IMR-90 (cell line): ENCODE results near the gene POLRMT. TPM values are rescaled to one million over a fixed set of nuclear protein-coding genes. Genes with fewer than 3 reads are reported as not detected.

Experiments used
- ATAC-seq: fragments of 200-7000 bp; cut with Tn5 transposase; 2 replicates; pipeline ENCODE4 v1.9.1; 2020; ENCODE audit warnings: low read depth, mild to moderate bottlenecking, moderate library complexity
- BruUV-seq: library from RNA; stranded (reverse); fragments of 400-500 nt; replicated peaks from 2 replicates; lab custom pipeline; 2021; lab: Mats Ljungman, UMichigan
- CTCF ChIA-PET: fragments of 300-600 bp; formaldehyde crosslinking; extraction: SDS; loops from one replicate; lab custom pipeline; 2021; ENCODE audit warnings: antibody characterized with exemption; lab: Yijun Ruan, JAX
- POLR2A ChIA-PET: fragments of 300-600 bp; sonication (Branson Sonifier 250); formaldehyde crosslinking; loops from one replicate; lab custom pipeline; 2022; ENCODE audit warnings: antibody characterized with exemption; ENCODE audit not compliant: unreplicated experiment; lab: Charles Lee
- DNase-seq: peaks from one replicate; pipeline ENCODE4 v3.0.0; 2013
- H2AFZ ChIP-seq: replicated peaks from 2 replicates; pipeline ENCODE3; 2013; ENCODE audit warnings: low read length, mild to moderate bottlenecking; ENCODE audit not compliant: poor library complexity
- H2AK5ac ChIP-seq: 2 replicates; pipeline ENCODE4 v1.6.1; 2013; ENCODE audit warnings: low read depth, low read length, inconsistent platforms
- H2AK9ac ChIP-seq: replicated peaks from 2 replicates; pipeline ENCODE3; 2013; ENCODE audit warnings: mild to moderate bottlenecking, low read depth, low read length, moderate library complexity; ENCODE audit not compliant: poor library complexity
- H2BK120ac ChIP-seq: 2 replicates; pipeline ENCODE4 v1.6.1; 2013; ENCODE audit warnings: low read depth, low read length, inconsistent platforms
- H2BK15ac ChIP-seq: 3 replicates; pipeline ENCODE4 v1.6.1; 2013; ENCODE audit warnings: low read depth, low read length, inconsistent platforms
- H2BK20ac ChIP-seq: 2 replicates; pipeline ENCODE4 v1.6.1; 2013; ENCODE audit warnings: low read depth, mild to moderate bottlenecking, inconsistent platforms, low read length, moderate library complexity
- H2BK5ac ChIP-seq: 2 replicates; pipeline ENCODE4 v1.6.1; 2013; ENCODE audit warnings: mild to moderate bottlenecking, low read depth, low read length, inconsistent platforms; ENCODE audit not compliant: poor library complexity, severe bottlenecking
- H3K14ac ChIP-seq: replicated peaks from 2 replicates; pipeline ENCODE4 v1.6.1; 2013; ENCODE audit warnings: low read depth, low read length, inconsistent platforms
- H3K18ac ChIP-seq: 2 replicates; pipeline ENCODE4 v1.6.1; 2013; ENCODE audit warnings: low read depth, low read length, control low read depth
- H3K23ac ChIP-seq: 2 replicates; pipeline ENCODE4 v1.6.1; 2013; ENCODE audit warnings: low read depth, low read length, inconsistent platforms
- H3K27ac ChIP-seq: 2 replicates; pipeline ENCODE4 v1.5.1; 2013; ENCODE audit warnings: mild to moderate bottlenecking, control low read depth, low read length; ENCODE audit not compliant: insufficient read depth
- H3K27me3 ChIP-seq: 2 replicates; pipeline ENCODE4 v1.6.1; 2013; ENCODE audit warnings: low read length; ENCODE audit not compliant: control insufficient read depth, insufficient read depth
- H3K36me3 ChIP-seq: 2 replicates; pipeline ENCODE4 v1.6.1; 2013; ENCODE audit warnings: low read length, mixed read lengths; ENCODE audit not compliant: control insufficient read depth, insufficient read depth
- H3K4ac ChIP-seq: 2 replicates; pipeline ENCODE4 v1.6.1; 2013; ENCODE audit warnings: low read depth, low read length, inconsistent platforms
- H3K4me1 ChIP-seq: 2 replicates; pipeline ENCODE4 v1.6.1; 2013; ENCODE audit warnings: low read length, mixed read lengths; ENCODE audit not compliant: control insufficient read depth, insufficient read depth
- H3K4me2 ChIP-seq: 2 replicates; pipeline ENCODE4 v1.6.1; 2013; ENCODE audit warnings: low read depth, mild to moderate bottlenecking, control low read depth, low read length, moderate library complexity
- H3K4me3 ChIP-seq: 2 replicates; pipeline ENCODE4 v1.5.1; 2013; ENCODE audit warnings: low read depth, mild to moderate bottlenecking, control low read depth, low read length, moderate library complexity; ENCODE audit not compliant: insufficient read depth
- H3K56ac ChIP-seq: 2 replicates; pipeline ENCODE4 v1.6.1; 2013; ENCODE audit warnings: low read length, inconsistent platforms; ENCODE audit not compliant: insufficient read depth; ENCODE audit errors: extremely low read depth
- H3K79me1 ChIP-seq, 2 experiments: 2 replicates each; pipeline ENCODE4 v1.6.1; 2013; ENCODE audit warnings: low read length in 2 of 2, inconsistent platforms in 1 of 2, low read depth in 1 of 2
- H3K9ac ChIP-seq: 2 replicates; pipeline ENCODE4 v1.6.1; 2013; ENCODE audit warnings: low read depth, low read length, control low read depth
- H3K9me1 ChIP-seq: 2 replicates; pipeline ENCODE4 v1.6.1; 2013; ENCODE audit warnings: low read length, inconsistent platforms; ENCODE audit not compliant: insufficient read depth
- H3K9me3 ChIP-seq: 2 replicates; pipeline ENCODE4 v1.6.1; 2013; ENCODE audit warnings: low read length; ENCODE audit not compliant: control insufficient read depth, insufficient read depth
- H4K20me1 ChIP-seq: 2 replicates; pipeline ENCODE4 v1.6.1; 2013; ENCODE audit warnings: low read length, inconsistent platforms; ENCODE audit not compliant: insufficient read depth
- H4K5ac ChIP-seq: 2 replicates; pipeline ENCODE4 v1.6.1; 2013; ENCODE audit warnings: mild to moderate bottlenecking, low read depth, low read length, control low read depth
- H4K8ac ChIP-seq, 2 experiments: 2 replicates each; pipeline ENCODE4 v1.6.1; 2013; ENCODE audit warnings: low read depth in 2 of 2, low read length in 2 of 2, control low read depth in 1 of 2, inconsistent platforms in 1 of 2
- H4K91ac ChIP-seq: 2 replicates; pipeline ENCODE4 v1.6.1; 2013; ENCODE audit warnings: low read depth, low read length, inconsistent platforms; ENCODE audit not compliant: insufficient read depth
- BHLHE40 ChIP-seq: fragments of 150-350 bp; IDR thresholded peaks from 2 replicates; pipeline ENCODE4 v1.6.1; 2016; ENCODE audit warnings: mild to moderate bottlenecking, low read depth, low read length
- CHD1 ChIP-seq: IDR thresholded peaks from 2 replicates; pipeline ENCODE4 v1.6.1; 2012; ENCODE audit warnings: low read depth, low read length, improper control_type of control experiment
- CTCF ChIP-seq: conservative IDR thresholded peaks from 2 replicates; pipeline ENCODE4 v1.5.1; 2012; ENCODE audit warnings: mild to moderate bottlenecking, low read depth, low read length, improper control_type of control experiment
- FOS ChIP-seq: fragments of 150-350 bp; IDR thresholded peaks from 2 replicates; pipeline ENCODE4 v1.6.1; 2016; ENCODE audit warnings: low read depth, low read length
- MAZ ChIP-seq: IDR thresholded peaks from 2 replicates; pipeline ENCODE4 v1.6.1; 2012; ENCODE audit warnings: low read depth, mild to moderate bottlenecking, low read length, improper control_type of control experiment, moderate library complexity, borderline replicate concordance
- POLR2A ChIP-seq: IDR thresholded peaks from 2 replicates; pipeline ENCODE4 v1.6.1; 2012; ENCODE audit warnings: mild to moderate bottlenecking, low read depth, low read length
- RAD21 ChIP-seq: IDR thresholded peaks from 2 replicates; pipeline ENCODE4 v1.6.1; 2012; ENCODE audit warnings: low read length, improper control_type of control experiment
- RFX5 ChIP-seq: IDR thresholded peaks from 2 replicates; pipeline ENCODE4 v1.8.0; 2012; ENCODE audit warnings: low read depth, mild to moderate bottlenecking, low read length, moderate library complexity
- USF2 ChIP-seq: fragments of 150-350 bp; IDR thresholded peaks from 2 replicates; pipeline ENCODE4 v1.6.1; 2017; ENCODE audit warnings: mild to moderate bottlenecking, antibody characterized with exemption, low read length, low read depth
- WGBS, 2 experiments: methylation state at CpG; one replicate each; pipeline versions ENCODE4 v1.1.5 to v1.1.7; 2013; ENCODE audit warnings: missing lambda C conversion rate in 2 of 2; ENCODE audit not compliant: insufficient read length in 1 of 2; ENCODE audit errors: extremely low coverage in 2 of 2; 5-methylcytosine and 5-hydroxymethylcytosine counted together
- dilution Hi-C: fragments of 300-500 bp; cut with HindIII; formaldehyde crosslinking; loops from one replicate; pipeline ENCODE4 v1.14.3; 2018; ENCODE audit warnings: low sequenced_read_pairs; ENCODE audit not compliant: unreplicated experiment
- in situ Hi-C: fragments of 300-500 bp; cut with MboI; formaldehyde crosslinking; loops from 3 replicates; pipeline ENCODE4 v1.14.3; 2019; ENCODE audit warnings: low sequenced_read_pairs, inconsistent platforms, mixed read lengths
- intact Hi-C: fragments of 100-400 bp; cut with micrococcal nuclease; formaldehyde crosslinking; loops from 2 replicates; pipeline ENCODE4 v1.10.0; 2022
- polyA plus RNA-seq, 3 experiments: library from polyadenylated mRNA; depleted of rRNA; stranded (reverse); fragments of >200 nt; gene quantifications; 2 replicates each; pipeline ENCODE4 v1.2.3, GENCODE V29; 2012; ENCODE audit warnings: low replicate concordance in 1 of 3
- total RNA-seq: library from RNA; depleted of rRNA; stranded (reverse); fragments of >200 nt; gene quantifications from 2 replicates; pipeline ENCODE4 v1.2.3, GENCODE V29; 2012

Gene POLRMT
- total and polyA plus RNA-seq, 2 of the 4 experiments (the other 2 are of a cell fraction), result 9.9 to 29.6 TPM

GRCh38 chr19:648904-649801 lies 15.8 kb upstream of the POLRMT start (continued):
- no peak for TF ChIP-seq FOS

- Histone ChIP-seq H3K9me3 (no peaks in the 10 kb centered on the region), H3K9me1 (no peaks in the 10 kb centered on the region), H3K4me1 (no peaks in the 10 kb centered on the region), H2AFZ (no peak overlapping the region), H3K4ac (no peak overlapping the region), H3K27me3 (no peaks in the 10 kb centered on the region), H4K5ac (no peak overlapping the region), H3K27ac (no peak overlapping the region), H4K8ac (no peak overlapping the region), H3K14ac (no peak overlapping the region), H3K18ac (no peak overlapping the region), H2BK5ac (no peak overlapping the region), H2AK9ac (no peak overlapping the region), H2BK20ac (no peak overlapping the region), H3K4me3 (no peak overlapping the region), H3K79me1 (peaks cover 0 to 11% of the 10 kb centered on the region in 2 experiments; a peak in 3 of 4 replicates), H3K9ac (no peak overlapping the region), H3K36me3 (peaks cover 55% of the 10 kb centered on the region), H2BK120ac (no peak overlapping the region), H4K20me1 (peaks cover 18% of the 10 kb centered on the region), H4K91ac (no peak overlapping the region), H3K4me2 (no peak overlapping the region), H2AK5ac (no peak overlapping the region), H3K56ac (no peak overlapping the region), H2BK15ac (no peak overlapping the region), H3K23ac (no peak overlapping the region)
- WGBS, 2 experiments, result 92% methylated on average over 17 of the region's 29 CpGs; no CpG with 5 or more reads in 1 of the 2 experiments
- intact Hi-C loops, result no loop called here
- in situ Hi-C loops, result no loop called here
- ChIA-PET CTCF (no interaction called here), POLR2A (no interaction called here)
- ATAC-seq, result no peak
- no peak for DNase-seq
- dilution Hi-C loops, result no loop called here
- TF ChIP-seq RAD21 (no peak), POLR2A (no peak), FOS (no peak), RFX5 (no peak), BHLHE40 (no peak), CHD1 (no peak), CTCF (no peak), MAZ (no peak), USF2 (no peak)
- BruUV-seq, result no TSS peak
These were observed 15.0 kb upstream of the POLRMT start for GRCh38 chr19:648305-648704.
